PC-9 (cell line): ENCODE results near the gene ADAMTS16.

ENCODE experiments used
- CTCF ChIP-seq: fragments of 200-600 bp; sonication (generic); conservative IDR thresholded peaks from 2 replicates; pipeline ENCODE4 v1.6.1; 2017; ENCODE audit warnings: mixed run types, antibody characterized with exemption, mild to moderate bottlenecking, moderate library complexity
- EZH2 ChIP-seq: fragments of 200-600 bp; sonication (generic); IDR thresholded peaks from 2 replicates; pipeline ENCODE4 v1.8.0; 2017; ENCODE audit warnings: antibody characterized with exemption, low read depth

- TF ChIP-seq CTCF (no peak), EZH2 (no peak)
These were observed 59.4 kb downstream of the ADAMTS16 start for GRCh38 chr5:5199495-5199894.
